NT2/D1 (cell line): ENCODE results near the gene BPIFB2.

Experiments
- YY1 ChIP-seq: IDR thresholded peaks from 2 replicates; pipeline ENCODE4 v1.6.1; 2011; ENCODE audit not compliant: insufficient read length, insufficient read depth
- ZNF274 ChIP-seq: IDR thresholded peaks from 2 replicates; pipeline ENCODE4 v1.6.1; 2011; ENCODE audit warnings: mild to moderate bottlenecking, low read depth, low read length

GRCh38 chr20:32993496-32994050 lies 13.9 kb upstream of the BPIFB2 start:
- TF ChIP-seq ZNF274 (no peak), YY1 (no peak)
